Superior temporal gyrus (tissue), 1 donor: ENCODE measurements around the gene AP5M1.
"Not testable (repeated sequence)": the region's sequence is repeated elsewhere in the genome, so short reads cannot be mapped to it uniquely, and the experiment has no call there.

Experiments used
- DNase-seq: peaks from one replicate; pipeline ENCODE4 v3.0.0-alpha.2; 2016; ENCODE audit errors: extremely low spot score

AP5M1 gene

DNA sequence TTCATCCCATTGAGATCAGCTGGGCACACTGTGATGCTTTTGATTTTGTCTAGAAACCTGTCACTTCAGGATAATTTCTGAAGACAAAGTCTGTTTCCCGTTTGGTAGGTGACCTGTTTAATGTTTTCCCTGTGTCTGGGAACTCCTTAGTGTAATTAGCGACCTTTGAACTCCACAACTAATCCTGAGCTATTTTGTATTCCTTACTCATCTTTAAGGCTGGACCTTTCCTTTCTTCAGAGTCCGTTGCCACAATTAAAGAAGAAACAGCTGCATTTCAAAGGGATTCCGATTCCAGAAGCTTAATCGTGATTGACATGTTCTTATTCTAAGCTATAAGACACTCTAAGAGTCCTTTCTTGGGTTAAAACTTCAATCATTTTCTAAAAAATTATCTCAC is 22.0 kb downstream of the AP5M1 start:
- DNase-seq = no peak

DNA sequence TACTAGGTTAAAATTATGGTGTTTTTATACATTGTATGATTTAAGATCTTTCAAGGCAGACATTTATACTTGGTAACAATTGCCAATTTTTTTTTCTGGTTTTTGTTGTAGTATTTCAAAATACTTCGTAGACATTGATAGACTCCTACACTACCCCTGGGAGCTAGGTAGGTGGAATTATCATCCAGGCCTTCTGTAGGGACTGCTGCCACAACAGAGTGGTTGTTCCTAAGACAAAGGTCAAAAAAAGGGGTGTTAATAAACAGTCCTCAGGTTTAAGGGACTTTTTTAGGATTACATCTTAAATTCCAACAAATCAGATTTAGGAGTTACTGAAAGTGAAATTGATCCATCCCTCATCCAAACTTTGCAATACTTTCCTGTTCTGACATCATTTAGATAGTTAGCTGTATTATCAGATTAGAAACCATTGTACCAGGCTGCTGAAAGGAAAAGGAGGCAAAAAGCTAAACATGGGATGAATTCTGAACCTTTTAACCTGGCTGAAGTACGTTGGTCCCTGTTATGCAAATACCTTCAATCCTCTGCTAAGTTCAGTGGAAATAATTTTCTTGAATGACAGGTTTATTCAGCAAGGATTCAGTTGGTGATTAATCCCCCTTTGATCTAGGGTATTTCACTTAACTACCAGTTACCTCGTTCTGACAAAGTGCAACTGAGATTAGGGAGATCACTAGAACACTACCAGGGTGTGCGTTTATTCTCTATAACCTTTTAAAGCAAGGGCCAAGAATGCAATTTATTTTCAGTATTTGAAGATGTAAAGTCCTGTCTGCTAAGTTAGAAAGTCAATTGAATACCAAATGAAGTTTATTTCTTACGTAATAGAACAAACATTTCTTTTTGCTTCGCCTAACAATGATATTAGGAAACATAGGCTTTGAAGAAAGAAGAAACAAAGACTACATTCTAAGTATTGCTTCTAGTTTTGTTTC is 23.2 kb downstream of the AP5M1 start:
- no peak for DNase-seq

DNA sequence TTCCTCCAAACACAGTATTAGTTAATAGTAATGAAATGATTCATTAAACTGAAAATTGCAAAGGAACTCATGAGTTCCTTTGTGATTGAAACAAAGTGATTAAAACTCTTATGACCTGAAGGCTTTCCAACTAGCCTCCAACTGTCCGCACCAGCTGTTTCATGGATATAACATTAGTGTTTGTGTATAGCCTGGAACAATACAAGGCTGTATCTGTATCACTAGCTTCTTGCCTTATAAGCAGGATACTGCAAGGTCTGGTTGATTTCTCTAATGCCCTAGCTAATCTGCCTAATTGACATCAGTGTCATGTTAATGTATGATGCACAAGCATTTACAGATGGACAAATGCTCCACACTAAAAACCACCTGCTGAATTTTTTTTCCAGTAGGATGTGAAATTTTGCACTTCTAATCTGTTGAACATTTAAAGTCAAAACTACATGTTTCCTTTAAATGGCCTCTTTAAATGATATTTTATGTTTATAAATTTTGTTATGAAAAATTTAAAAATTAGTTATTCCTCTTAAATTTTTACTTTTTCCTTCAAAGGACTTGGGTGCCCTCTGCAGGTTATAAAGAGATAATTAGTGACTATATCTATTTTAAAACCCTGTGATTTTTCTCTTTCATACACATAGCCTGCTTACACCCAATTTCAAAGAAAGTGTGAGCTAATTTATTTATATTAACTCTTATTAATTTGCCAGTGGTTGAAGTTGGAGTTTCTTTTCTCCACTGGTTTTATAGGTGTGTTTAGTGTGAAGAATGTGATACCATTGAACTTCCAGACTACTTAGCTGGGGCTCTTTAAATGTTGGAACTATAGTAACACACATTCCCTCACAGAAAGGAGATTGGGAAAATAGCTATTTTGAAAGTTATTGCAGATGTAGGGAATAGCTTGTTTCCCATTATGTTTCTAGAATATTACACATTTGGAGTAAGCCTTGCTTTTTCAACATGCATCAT is 25.4 kb downstream of the AP5M1 start:
- peak; percentile 18 for DNase-seq

DNA sequence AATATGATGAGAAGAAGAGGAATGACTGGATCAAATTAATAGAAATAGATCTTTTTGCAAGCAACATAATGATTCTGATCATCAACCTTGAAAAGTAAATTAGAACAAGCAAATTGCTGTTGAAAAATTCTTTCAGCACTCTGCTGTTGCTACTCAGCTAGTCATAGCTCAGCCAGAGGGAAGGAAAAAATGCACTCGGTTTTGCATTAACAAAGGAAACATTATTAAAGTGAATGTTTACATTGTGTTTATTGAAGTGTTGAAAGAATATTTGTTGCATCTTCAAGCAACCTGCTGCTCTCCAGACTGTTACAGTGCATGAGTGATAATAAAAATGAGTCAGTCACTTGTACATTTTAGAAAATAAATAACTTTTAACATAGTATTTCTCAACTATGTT is 26.5 kb downstream of the AP5M1 start:
- DNase-seq = no peak

DNA sequence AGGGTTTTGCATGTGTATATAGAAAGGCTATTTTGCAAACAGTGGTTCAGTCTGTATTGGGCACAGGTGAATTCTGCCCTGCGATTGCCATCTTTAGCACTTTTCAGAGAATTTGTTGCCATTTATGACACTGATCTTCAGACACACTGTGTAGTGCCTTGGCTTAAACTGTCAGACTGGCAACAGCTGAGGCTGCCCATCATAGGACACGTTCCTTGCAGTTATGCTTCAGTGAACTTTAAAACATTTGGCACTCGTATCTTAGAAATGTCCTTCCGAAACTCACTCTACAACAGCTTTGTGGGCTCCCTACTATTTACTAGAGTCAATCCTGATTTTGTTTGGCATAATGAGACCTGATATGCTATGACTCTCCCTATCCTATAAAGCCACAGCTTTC is 29.1 kb downstream of the AP5M1 start:
- DNase-seq = no peak

DNA sequence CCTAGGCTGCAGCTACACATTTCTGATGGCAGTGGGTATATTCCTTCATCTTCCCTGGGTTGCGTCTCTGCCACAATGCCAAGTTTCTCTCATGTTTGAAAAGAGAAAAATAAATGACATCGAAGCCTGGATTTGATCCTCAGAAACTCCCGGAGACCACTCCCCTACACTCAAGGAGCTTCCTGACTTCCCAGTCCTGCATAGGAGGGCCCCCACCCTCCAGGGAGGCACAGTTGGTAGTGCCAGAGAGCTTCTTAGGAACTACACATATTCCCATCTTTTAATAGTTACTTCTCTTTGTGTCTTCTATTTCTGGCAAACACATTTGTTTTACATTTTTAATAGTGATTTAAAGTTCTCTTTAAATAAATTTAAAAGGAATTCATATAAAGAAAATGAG is 30.7 kb downstream of the AP5M1 start:
- no peak for DNase-seq

DNA sequence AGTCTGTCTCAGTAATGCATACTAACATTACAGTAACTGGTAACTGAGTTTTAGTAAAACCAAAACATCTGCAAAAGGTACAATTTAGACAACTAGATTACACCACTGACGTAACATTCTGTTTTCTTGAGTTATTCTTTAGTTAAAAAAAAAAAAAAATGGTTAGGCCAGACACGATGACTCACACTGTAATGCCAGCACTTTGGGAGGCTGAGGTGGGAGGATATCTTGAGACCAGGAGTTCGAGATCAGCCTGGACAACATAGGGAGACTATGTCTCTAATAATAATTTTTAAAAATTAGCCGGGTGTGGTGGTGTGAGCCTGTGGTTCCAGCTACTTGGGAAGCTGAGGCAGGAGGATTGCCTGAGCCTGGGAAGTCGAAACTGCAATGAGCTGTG is 34.1 kb downstream of the AP5M1 start:
- no peak for DNase-seq

DNA sequence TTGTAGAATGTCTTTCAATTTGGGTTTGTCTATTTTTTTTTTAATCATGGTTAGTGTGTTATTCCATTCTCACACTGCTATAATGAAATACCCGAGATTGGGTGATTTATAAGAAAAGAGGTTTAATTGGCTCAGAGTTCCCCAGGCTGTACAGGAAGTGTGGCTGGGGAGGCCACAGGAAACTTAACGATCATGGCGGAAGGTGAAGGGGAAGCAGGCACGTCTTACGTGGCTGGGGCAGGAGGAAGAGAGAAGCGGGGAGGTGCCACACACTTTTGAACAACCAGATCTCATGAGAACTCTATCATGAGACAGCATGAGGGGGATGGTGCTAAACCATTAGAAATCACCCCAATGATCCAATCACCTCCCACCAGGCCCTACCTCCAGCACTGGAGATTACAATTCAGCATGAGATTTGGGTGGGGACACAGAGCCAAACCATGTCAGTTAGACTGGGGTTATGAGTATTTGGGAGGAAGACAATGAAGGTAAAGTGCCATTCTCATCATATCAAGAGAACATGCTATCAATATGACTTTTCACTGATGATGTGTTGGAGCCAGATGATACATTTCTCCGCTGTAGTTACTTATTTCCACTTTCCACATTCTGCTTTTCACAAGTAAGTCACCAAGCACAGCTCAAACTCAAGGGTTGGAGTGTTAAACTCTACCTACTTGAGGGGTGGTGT is 45.8 kb downstream of the AP5M1 start:
- no peak for DNase-seq

DNA sequence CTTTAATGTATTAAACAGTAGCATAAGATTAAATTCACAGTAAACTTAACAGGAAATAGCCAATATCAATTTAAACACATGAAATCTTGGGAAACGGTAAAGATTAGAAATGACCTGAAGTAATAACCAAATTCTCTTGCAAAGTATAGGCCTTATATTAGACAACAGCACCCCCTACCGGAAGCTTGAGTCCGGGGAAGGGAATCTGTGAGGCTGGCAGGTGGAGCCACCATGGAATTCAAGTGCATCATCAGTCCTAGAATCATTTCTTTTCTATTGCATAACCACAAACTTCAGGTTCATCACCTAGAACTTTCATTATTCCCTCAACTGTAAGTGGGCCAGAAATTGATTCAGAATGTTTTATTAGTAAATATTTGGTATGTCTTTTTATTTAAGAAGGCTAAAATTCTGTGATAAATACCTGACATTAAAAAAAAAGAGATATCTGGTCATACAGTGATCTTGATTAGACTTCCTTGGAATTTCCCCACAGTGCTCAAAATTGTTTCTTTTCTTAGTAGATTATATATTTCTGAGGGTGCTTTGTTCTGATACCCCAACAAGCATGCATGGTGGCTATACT is 48.6 kb downstream of the AP5M1 start:
- peak; percentile 92 for DNase-seq

DNA sequence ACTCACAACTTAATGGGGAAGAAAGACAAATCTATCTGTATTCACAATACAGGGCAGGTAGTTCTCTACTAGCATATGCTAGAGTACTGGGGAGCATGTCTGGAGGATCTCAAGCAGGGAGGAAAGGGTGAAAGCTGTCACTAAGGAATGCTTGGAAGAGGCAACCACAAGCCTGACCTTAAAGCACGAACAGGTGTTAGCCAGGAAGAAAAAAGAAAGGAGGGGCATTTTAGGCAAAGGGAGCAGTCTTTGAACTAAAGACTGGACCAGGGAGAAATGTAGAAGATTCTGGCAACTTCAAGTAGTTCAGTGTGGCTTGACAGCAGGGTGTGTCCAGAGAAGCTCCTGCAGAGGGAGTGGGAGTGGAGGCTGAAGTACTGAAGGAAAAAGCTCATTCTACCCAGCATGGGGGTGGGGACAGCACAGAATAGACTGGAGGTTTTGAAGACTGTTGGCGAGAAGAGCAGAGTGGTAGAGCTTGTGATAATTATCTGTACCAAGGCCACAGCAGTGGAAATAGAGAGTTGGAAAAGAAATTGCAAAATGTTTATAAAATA is 50.9 kb downstream of the AP5M1 start:
- DNase-seq = no peak

DNA sequence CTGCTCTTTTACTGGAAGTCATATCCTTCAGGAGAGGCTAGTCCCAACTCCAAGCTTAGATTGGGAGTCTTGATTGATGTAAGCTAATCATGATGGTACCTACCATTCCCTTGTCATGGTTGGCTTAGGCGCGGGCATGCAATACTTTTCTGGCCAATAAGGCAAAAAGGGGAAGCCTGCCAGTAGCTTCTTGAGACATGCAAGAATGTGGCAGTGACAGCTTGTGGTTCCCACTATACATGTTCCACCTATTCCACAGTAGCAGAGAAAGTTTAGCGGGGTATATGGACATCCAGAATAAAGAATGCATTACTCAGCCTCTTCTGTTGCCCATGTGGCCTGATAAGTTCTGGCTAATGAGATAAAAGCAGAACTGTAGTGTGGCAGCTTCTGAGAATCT is 55.0 kb downstream of the AP5M1 start:
- no peak for DNase-seq

DNA sequence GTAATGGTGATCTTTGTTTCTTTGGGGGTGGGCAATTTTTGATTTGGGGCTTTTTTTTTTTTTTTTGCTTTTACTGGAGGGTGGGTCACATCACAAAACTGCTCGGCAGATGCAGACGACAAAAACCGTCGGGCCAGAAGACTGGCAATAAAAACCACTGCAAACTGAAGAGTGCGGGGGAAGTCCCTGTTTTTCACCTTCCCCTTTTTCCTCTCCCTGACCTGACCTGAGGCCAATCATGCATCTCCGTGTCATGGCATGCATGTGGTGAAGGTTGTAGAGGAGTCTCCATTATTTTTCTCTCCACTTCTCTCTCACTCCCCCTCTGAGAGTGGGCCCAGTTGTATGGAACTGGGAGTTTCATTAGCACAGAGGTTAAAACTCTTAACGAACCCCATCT is 57.5 kb downstream of the AP5M1 start:
- no peak for DNase-seq

DNA sequence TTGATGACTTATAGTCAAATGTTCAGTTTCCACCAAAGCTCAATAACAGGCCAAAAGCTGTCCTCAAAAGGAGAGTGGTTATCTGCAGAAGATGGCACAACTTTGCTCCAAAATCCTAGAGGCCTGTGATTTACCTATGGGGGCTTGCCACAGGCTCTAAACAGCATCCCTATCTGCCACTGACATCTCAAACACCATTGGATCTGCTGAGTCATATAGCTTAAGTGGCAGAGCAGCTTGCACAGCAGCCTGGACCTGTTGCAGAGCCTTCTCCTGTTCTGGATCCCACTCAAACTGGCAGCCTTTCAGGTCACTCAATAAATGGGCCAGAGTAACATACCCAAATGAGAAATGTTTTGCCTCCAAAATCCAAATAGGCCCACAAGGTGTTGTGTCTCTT is 61.1 kb downstream of the AP5M1 start:
- no peak for DNase-seq

DNA sequence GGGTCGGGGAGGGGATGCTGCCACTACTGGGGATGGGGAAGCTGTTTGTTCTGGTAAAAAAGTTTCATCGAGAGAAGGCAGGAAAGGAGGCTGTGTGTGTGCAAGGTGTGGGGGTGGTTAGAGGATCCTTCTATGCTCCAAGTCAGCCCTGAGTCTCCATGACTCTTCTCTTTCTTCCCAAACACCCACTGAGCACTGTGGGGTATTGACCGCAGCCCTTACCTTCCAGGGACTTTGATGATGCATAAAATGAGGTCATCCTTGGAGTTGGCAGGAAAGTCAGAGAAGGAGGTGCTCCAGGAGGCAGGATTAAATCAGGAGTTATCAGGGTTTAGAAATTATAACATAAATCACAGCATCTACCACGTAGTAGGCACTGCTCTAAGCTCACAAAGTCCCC is 63.7 kb downstream of the AP5M1 start:
- DNase-seq = not testable (repeated sequence)

DNA sequence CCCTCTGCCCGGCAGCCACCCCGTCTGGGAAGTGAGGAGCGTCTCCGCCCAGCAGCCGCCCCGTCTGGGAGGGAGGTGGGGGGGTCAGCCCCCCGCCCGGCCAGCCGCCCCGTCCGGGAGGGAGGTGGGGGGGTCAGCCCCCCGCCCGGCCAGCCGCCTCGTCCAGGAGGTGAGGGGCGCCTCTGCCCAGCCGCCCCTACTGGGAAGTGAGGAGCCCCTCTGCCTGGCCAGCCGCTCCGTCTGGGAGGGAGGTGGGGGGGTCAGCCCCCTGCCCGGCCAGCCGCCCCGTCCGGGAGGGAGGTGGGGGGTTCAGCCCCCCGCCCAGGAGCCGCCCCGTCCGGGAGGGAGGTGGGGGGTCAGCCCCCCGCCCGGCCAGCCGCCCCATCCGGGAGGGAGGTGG is 65.0 kb downstream of the AP5M1 start:
- not testable (repeated sequence) for DNase-seq

DNA sequence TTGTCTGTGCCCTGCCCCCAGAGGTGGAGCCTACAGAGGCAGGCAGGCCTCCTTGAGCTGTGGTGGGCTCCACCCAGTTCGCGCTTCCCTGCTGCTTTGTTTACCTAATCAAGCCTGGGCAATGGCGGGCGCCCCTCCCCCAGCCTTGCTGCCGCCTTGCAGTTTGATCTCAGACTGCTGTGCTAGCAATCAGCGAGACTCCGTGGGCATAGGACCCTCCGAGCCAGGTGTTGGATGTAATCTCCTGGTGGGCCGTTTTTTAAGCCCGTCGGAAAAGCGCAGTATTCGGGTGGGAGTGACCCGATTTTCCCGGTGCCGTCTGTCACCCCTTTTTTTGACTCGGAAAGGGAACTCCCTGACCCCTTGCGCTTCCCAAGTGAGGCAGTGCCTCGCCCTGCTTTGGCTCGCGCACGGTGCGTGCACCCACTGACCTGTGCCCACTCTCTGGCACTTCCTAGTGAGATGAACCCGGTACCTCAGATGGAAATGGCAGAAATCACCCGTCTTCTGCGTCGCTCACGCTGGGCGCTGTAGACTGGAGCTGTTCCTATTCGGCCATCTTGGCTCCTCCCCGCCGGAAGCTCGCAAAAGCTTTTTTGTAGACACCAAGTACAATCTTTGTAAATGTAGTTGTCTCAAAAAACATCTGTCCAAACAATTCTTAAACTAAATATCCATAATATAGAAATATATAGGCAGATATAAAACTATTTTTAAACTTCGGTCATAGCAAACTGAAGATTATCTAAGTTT is 75.0 kb downstream of the AP5M1 start:
- DNase-seq = not testable (repeated sequence)

DNA sequence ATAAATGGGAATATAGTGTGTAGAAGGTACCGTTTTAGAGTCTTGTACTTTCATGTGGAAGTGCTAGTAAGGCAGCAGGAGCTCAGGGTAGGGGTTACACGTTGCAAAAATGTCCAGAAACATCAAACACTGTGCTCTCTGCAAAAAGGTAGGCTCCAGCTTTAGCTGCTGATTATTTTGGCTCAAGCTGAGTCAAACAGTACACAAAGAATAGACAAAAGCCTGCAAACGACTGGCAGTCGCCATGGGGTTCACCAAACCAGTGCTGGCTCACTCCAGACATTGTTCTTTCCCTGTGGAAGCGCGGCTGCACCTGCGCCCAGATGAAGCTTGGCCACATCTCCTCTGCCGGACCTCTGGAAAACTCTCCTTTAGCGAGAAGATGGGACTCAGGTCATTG is 76.3 kb downstream of the AP5M1 start:
- no peak for DNase-seq

DNA sequence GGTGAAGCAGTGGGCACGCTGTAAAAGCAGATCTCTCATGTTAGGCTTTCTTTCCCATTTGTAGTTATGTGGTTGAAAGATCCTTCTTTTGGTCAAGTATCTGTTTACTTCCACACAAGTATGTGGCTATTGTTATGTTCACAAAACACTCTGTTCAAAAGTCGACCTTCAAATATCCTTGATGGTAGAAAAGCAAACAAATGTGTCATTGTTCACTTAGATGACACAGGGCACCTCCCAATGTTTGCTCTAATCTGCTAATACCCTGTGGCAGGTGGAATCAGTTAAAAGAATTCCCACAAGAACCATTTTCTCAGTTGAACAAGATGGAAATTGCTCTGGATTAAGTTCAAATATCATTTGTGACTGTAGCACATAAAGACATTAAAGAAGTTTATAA is 78.0 kb downstream of the AP5M1 start:
- DNase-seq = no peak
